22Rv1 (cell line): Measurements from ENCODE around the gene CARD10.

Source experiments
- CTCF ChIP-seq: fragments of 450-650 bp; IDR thresholded peaks from 2 replicates; pipeline ENCODE4 v1.5.1; 2017; ENCODE audit warnings: mild to moderate bottlenecking
- ZFX ChIP-seq: fragments of 450-650 bp; IDR thresholded peaks from 2 replicates; pipeline ENCODE4 v1.6.1; 2017; ENCODE audit warnings: antibody characterized with exemption, borderline replicate concordance

- no peak for TF ChIP-seq CTCF
- no peak for TF ChIP-seq ZFX
Measured at GRCh38 chr22:37460684-37461083, 58.5 kb downstream of the CARD10 start.
